HPDE6-E6E7 (cell line): ENCODE data around the gene MAGI2.

Experiments
- DNase-seq: peaks from one replicate; pipeline ENCODE4 v3.0.0; 2011; ENCODE audit warnings: missing footprints; ENCODE audit errors: extremely low spot score

The MAGI2 gene

GRCh38 chr7:78179211-78179610 lies 1274.3 kb downstream of the MAGI2 start:
- no peak for DNase-seq

- no peak for DNase-seq
Observed at GRCh38 chr7:78178319-78178718, 1275.1 kb downstream of the MAGI2 start.

- DNase-seq: no peak
Observed at GRCh38 chr7:78176171-78176570, 1277.3 kb downstream of the MAGI2 start.

- DNase-seq: no peak
Observed at GRCh38 chr7:78175330-78176100, 1278.0 kb downstream of the MAGI2 start.

- DNase-seq: no peak
Observed at GRCh38 chr7:78173666-78174065, 1279.8 kb downstream of the MAGI2 start.

- no peak for DNase-seq
Observed at GRCh38 chr7:78172933-78173591, 1280.4 kb downstream of the MAGI2 start.

GRCh38 chr7:78172267-78172757 lies 1281.2 kb downstream of the MAGI2 start:
- DNase-seq: no peak

- no peak for DNase-seq
Observed at GRCh38 chr7:78171398-78171797, 1282.1 kb downstream of the MAGI2 start.

GRCh38 chr7:78170815-78171214 lies 1282.7 kb downstream of the MAGI2 start:
- DNase-seq: no peak

- no peak for DNase-seq
Observed at GRCh38 chr7:78169992-78170391, 1283.5 kb downstream of the MAGI2 start.

- no peak for DNase-seq
Observed at GRCh38 chr7:78168865-78169264, 1284.6 kb downstream of the MAGI2 start.

GRCh38 chr7:78167860-78168259 lies 1285.6 kb downstream of the MAGI2 start:
- DNase-seq: no peak

- DNase-seq: no peak
Observed at GRCh38 chr7:78165854-78166253, 1287.6 kb downstream of the MAGI2 start.

GRCh38 chr7:78165454-78165853 lies 1288.0 kb downstream of the MAGI2 start:
- no peak for DNase-seq

- no peak for DNase-seq
Observed at GRCh38 chr7:78164459-78164858, 1289.0 kb downstream of the MAGI2 start.

GRCh38 chr7:78161781-78162180 lies 1291.7 kb downstream of the MAGI2 start:
- no peak for DNase-seq

GRCh38 chr7:78159545-78159944 lies 1293.9 kb downstream of the MAGI2 start:
- DNase-seq: no peak

- DNase-seq: no peak
Observed at GRCh38 chr7:78153285-78153684, 1300.2 kb downstream of the MAGI2 start.

- no peak for DNase-seq
Observed at GRCh38 chr7:78151229-78151628, 1302.2 kb downstream of the MAGI2 start.

GRCh38 chr7:78149787-78150186 lies 1303.7 kb downstream of the MAGI2 start:
- no peak for DNase-seq

GRCh38 chr7:78148166-78148894 lies 1305.1 kb downstream of the MAGI2 start:
- DNase-seq: no peak

- no peak for DNase-seq
Observed at GRCh38 chr7:78146546-78146945, 1306.9 kb downstream of the MAGI2 start.

GRCh38 chr7:78143661-78144060 lies 1309.8 kb downstream of the MAGI2 start:
- DNase-seq: no peak
